HL-60/S4 (cell line): ENCODE data around the gene SEMA4B.

Experiments
- in situ Hi-C: fragments of 300-500 bp; cut with MboI; formaldehyde crosslinking; loops from 2 replicates; pipeline ENCODE4 v1.14.3; 2022; ENCODE audit warnings: low sequenced_read_pairs

The SEMA4B gene

GRCh38 chr15:90223441-90224165, 22.5 kb downstream of the SEMA4B start:
- in situ Hi-C loops = no loop called here

GRCh38 chr15:90225047-90225446, 23.9 kb downstream of the SEMA4B start:
- in situ Hi-C loops = no loop called here

GRCh38 chr15:90225504-90226234, 24.5 kb downstream of the SEMA4B start:
- in situ Hi-C loops = no loop called here

- in situ Hi-C loops = no loop called here
These were observed 26.2 kb downstream of the SEMA4B start for GRCh38 chr15:90227336-90227735.

- in situ Hi-C loops = no loop called here
These were observed 27.0 kb downstream of the SEMA4B start for GRCh38 chr15:90227816-90228772.

GRCh38 chr15:90228960-90229359, 27.8 kb downstream of the SEMA4B start:
- in situ Hi-C loops = no loop called here

GRCh38 chr15:90230071-90230494, 29.0 kb downstream of the SEMA4B start:
- in situ Hi-C loops = no loop called here

- in situ Hi-C loops = no loop called here
These were observed 29.5 kb downstream of the SEMA4B start for GRCh38 chr15:90230610-90231009.

GRCh38 chr15:90231028-90232017, 30.2 kb downstream of the SEMA4B start:
- in situ Hi-C loops = no loop called here

GRCh38 chr15:90232196-90232595, 31.1 kb downstream of the SEMA4B start:
- in situ Hi-C loops = no loop called here

GRCh38 chr15:90232941-90233386, 31.8 kb downstream of the SEMA4B start:
- in situ Hi-C loops = no loop called here

- in situ Hi-C loops = no loop called here
These were observed 32.4 kb downstream of the SEMA4B start, which contains the start of gene CIB1 for GRCh38 chr15:90233387-90234095. CIB1 (minus strand) TSS chr15:90233941; CDS start chr15:90233885, 56 bp downstream.

GRCh38 chr15:90234096-90234988, 33.2 kb downstream of the SEMA4B start, which contains the start of gene GDPGP1:
GDPGP1 (plus strand) TSS chr15:90234209; CDS start chr15:90240909, 6,700 bp downstream.
- in situ Hi-C loops = no loop called here

- in situ Hi-C loops = no loop called here
These were observed 38.2 kb downstream of the SEMA4B start for GRCh38 chr15:90239371-90239770.

- in situ Hi-C loops = no loop called here
These were observed 39.7 kb downstream of the SEMA4B start for GRCh38 chr15:90240856-90241255.

GRCh38 chr15:90241343-90242192, 40.4 kb downstream of the SEMA4B start:
- in situ Hi-C loops = no loop called here
